RWPE2 (cell line): Measurements from ENCODE around the gene DHPS.

ENCODE experiments used
- ATAC-seq: fragments of 200-7000 bp; cut with Tn5 transposase; 3 replicates; pipeline ENCODE4 v1.9.1; 2021; ENCODE audit warnings: low read depth
- DNase-seq: peaks from one replicate; pipeline ENCODE4 v3.0.0-alpha.2; 2020; ENCODE audit warnings: low spot score
- H3K27ac ChIP-seq: fragments of 450-650 bp; 2 replicates; pipeline ENCODE4 v1.5.1; 2017; ENCODE audit warnings: mild to moderate bottlenecking; ENCODE audit not compliant: poor library complexity, severe bottlenecking
- H3K27me3 ChIP-seq: fragments of 250-450 bp; sonication (Bioruptor Pico); 2 replicates; pipeline ENCODE4 v1.5.1; 2021; ENCODE audit warnings: mild to moderate bottlenecking, moderate library complexity; ENCODE audit not compliant: insufficient read depth, poor library complexity, severe bottlenecking
- H3K36me3 ChIP-seq: fragments of 250-450 bp; sonication (Bioruptor Pico); 2 replicates; pipeline ENCODE4 v1.5.1; 2020; ENCODE audit warnings: low read depth, mild to moderate bottlenecking, moderate library complexity
- H3K4me1 ChIP-seq: fragments of 250-450 bp; sonication (Bioruptor Pico); 2 replicates; pipeline ENCODE4 v1.5.1; 2021; ENCODE audit warnings: mild to moderate bottlenecking, moderate library complexity; ENCODE audit not compliant: insufficient read depth, poor library complexity, severe bottlenecking
- H3K4me3 ChIP-seq: fragments of 250-450 bp; sonication (Bioruptor Pico); 2 replicates; pipeline ENCODE4 v1.5.1; 2021; ENCODE audit warnings: mild to moderate bottlenecking, moderate library complexity; ENCODE audit not compliant: severe bottlenecking
- H3K9me3 ChIP-seq: fragments of 250-450 bp; sonication (Bioruptor Pico); 2 replicates; pipeline ENCODE4 v1.5.1; 2021; ENCODE audit warnings: mild to moderate bottlenecking, moderate library complexity; ENCODE audit not compliant: severe bottlenecking
- CTCF ChIP-seq: fragments of 450-650 bp; IDR thresholded peaks from one replicate; pipeline ENCODE4 v1.5.1; 2017; ENCODE audit warnings: mild to moderate bottlenecking, moderate library complexity; ENCODE audit not compliant: poor library complexity, severe bottlenecking

Gene DHPS

GRCh38 chr19:12692960-12693359, 11.3 kb upstream of the DHPS start:
- ATAC-seq, result no peak
- H3K27me3 ChIP-seq, result no peaks in the 10 kb centered on the region
- TF ChIP-seq CTCF, result no peak
- DNase-seq, result no peak
- H3K4me3 ChIP-seq, result no peak overlapping the region
- no peaks in the 10 kb centered on the region for H3K9me3 ChIP-seq
- H3K27ac ChIP-seq, result no peak overlapping the region
- H3K36me3 ChIP-seq, result peaks cover 5% of the 10 kb centered on the region; the same call in 1 of the 2 replicates
- no peaks in the 10 kb centered on the region for H3K4me1 ChIP-seq

- Histone ChIP-seq H3K4me1 (no peaks in the 10 kb centered on the region), H3K27me3 (no peaks in the 10 kb centered on the region), H3K36me3 (peaks cover 5% of the 10 kb centered on the region; the same call in 1 of the 2 replicates), H3K4me3 (no peak overlapping the region), H3K9me3 (no peaks in the 10 kb centered on the region), H3K27ac (no peak overlapping the region)
- no peak for TF ChIP-seq CTCF
- no peak for ATAC-seq
- DNase-seq, result no peak
Measured at GRCh38 chr19:12689581-12690216, 8.0 kb upstream of the DHPS start.

GRCh38 chr19:12689012-12689411, 7.3 kb upstream of the DHPS start:
- ATAC-seq (no peak), DNase-seq (no peak)
- Histone ChIP-seq H3K4me1 (no peaks in the 10 kb centered on the region), H3K4me3 (no peak overlapping the region), H3K36me3 (peaks cover 5% of the 10 kb centered on the region; the same call in 1 of the 2 replicates), H3K27me3 (no peaks in the 10 kb centered on the region), H3K27ac (no peak overlapping the region), H3K9me3 (no peaks in the 10 kb centered on the region)
- TF ChIP-seq CTCF, result no peak

DNA sequence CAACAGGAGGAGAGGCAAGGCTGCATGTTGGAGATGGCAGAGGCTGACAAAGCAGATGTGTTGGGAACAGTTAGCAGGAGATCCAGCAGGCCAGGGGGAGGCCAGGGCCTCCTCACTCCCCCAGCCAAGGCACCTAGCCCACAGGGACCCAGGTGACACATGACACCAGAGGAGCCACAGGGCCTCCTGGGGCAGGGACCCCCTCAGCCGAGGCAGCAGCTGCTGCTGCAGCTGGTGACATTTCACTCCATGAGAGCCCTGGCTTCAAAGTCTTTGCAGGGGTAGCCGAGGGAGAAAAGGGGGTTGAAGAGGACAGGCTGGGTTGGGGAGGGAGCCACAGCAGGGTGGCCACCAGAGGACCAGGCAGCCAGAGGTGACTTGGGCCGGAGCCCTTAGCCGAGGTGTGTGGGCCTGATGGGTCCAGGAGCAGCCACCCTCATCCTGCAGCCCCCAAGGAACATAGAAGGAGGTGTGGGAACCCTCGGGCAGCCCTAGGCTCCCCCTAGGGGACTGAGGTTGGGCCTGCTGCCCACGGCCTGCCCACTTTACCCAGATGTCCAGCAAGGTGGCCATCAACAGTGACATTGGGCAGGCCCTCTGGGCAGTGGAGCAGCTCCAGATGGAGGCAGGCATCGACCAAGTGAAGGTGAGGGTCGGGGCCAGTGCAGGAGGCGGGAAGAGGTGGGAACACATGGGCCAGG, 6.0 kb upstream of the DHPS start, which contains the start of gene GNG14:
TSS of gene GNG14 (plus strand) at position 503 of the 701 bp plus-strand sequence. CDS start at position 554, 51 bp downstream.
- no peak within 1 kb of the TSS for H3K27ac ChIP-seq
- H3K36me3 ChIP-seq, result peaks cover 5% of the 10 kb centered on the region; the same call in 1 of the 2 replicates
- H3K9me3 ChIP-seq, result no peaks in the 10 kb centered on the region
- H3K4me1 ChIP-seq, result no peaks in the 10 kb centered on the region
- ATAC-seq (no peak; the same call in 2 of the 3 replicates), DNase-seq (no peak)
- no peak for TF ChIP-seq CTCF
- H3K27me3 ChIP-seq, result no peaks in the 10 kb centered on the region
- no peak within 1 kb of the TSS for H3K4me3 ChIP-seq

GRCh38 chr19:12685831-12686230, 4.2 kb upstream of the DHPS start:
- TF ChIP-seq CTCF, result no peak
- no peaks in the 10 kb centered on the region for H3K9me3 ChIP-seq
- H3K27ac ChIP-seq, result no peak overlapping the region
- H3K27me3 ChIP-seq, result no peaks in the 10 kb centered on the region
- DNase-seq, result no peak
- H3K4me1 ChIP-seq, result no peaks in the 10 kb centered on the region
- no peak overlapping the region for H3K4me3 ChIP-seq
- no peak for ATAC-seq
- H3K36me3 ChIP-seq, result peaks cover 5% of the 10 kb centered on the region; the same call in 1 of the 2 replicates
